Right lobe of liver (tissue), 6 donors: Measurements from ENCODE around the gene SMARCD2. TPM values are rescaled to one million over a fixed set of nuclear protein-coding genes. Genes with fewer than 3 reads are reported as not detected.

ENCODE experiments used
- ATAC-seq, 4 donors: fragments of 200-7000 bp; cut with Tn5 transposase; one replicate each; pipeline ENCODE4 v1.9.1; 2020; ENCODE audit warnings: mild to moderate bottlenecking in 4 of 4, moderate library complexity in 4 of 4
- DNase-seq, 3 donors: peaks; one replicate each; pipeline ENCODE4 v3.0.0-alpha.2; 2020
- H3K27ac ChIP-seq, 3 donors: fragments of 200-600 bp; one replicate each; pipeline ENCODE4 v1.8.0; 2022
- H3K27me3 ChIP-seq, 2 donors: fragments of 200-600 bp; one replicate each; pipeline ENCODE4 v1.8.0; 2022
- H3K36me3 ChIP-seq, 4 donors: fragments of 200-600 bp; sonication (generic) in 1 of 4; one replicate each; pipeline versions ENCODE4 v1.5.1 to v1.8.0; 2017 to 2022; ENCODE audit warnings: control low read depth in 1 of 4
- H3K4me1 ChIP-seq, 4 donors: fragments of 200-600 bp; sonication (generic) in 1 of 4; one replicate each; pipeline versions ENCODE4 v1.5.1 to v1.8.0; 2017 to 2022; ENCODE audit warnings: control low read depth in 1 of 4
- H3K4me3 ChIP-seq, 3 donors: fragments of 200-600 bp; one replicate each; pipeline ENCODE4 v1.8.0; 2022
- H3K9me3 ChIP-seq, 4 donors: fragments of 200-600 bp; sonication (generic) in 1 of 4; one replicate each; pipeline versions ENCODE4 v1.5.1 to v1.8.0; 2017 to 2022; ENCODE audit warnings: control low read depth in 1 of 4
- POLR2A ChIP-seq: fragments of 450-650 bp; IDR thresholded peaks from one replicate; pipeline ENCODE4 v1.6.1; 2017; ENCODE audit warnings: antibody characterized with exemption, mild to moderate bottlenecking
- WGBS: methylation state at CpG from one replicate; pipeline ENCODE4 v1.1.6; 2018; ENCODE audit warnings: low coverage, low lambda C conversion rate; ENCODE audit not compliant: insufficient coverage; ENCODE audit errors: missing lambda C conversion rate; 5-methylcytosine and 5-hydroxymethylcytosine counted together
- intact Hi-C, 2 donors: fragments of 100-400 bp; cut with DNase I; formaldehyde crosslinking; loops; one replicate each; pipeline versions ENCODE4 v1.11.2 to v1.14.1; 2022
- small RNA-seq, 2 experiments: library from RNA; depleted of rRNA; stranded (forward); fragments of <200 nt; gene quantifications; one replicate each; pipeline ENCODE3, GENCODE V24; 2016
- total RNA-seq, 6 experiments: library from RNA; depleted of rRNA in 2 of 6; stranded (reverse); fragments of >200 nt in 2 of 6; fragmentation: NEBNext Ultra II Directional in 3 of 6; extraction: Animal tissue kit (Norgen Biotek cat#: 25700) in 3 of 6; gene quantifications; one replicate each; pipeline versions ENCODE4 v1.1.0 to v1.2.4, GENCODE V29; 2016 to 2023
- TF ChIP-seq, protein P1 (sequence below), 4 donors: fragments of 200-600 bp in 3 of 4; fragments of 450-650 bp in 1 of 4; IDR thresholded peaks; one replicate each; pipeline versions ENCODE4 v1.5.1 to v1.8.0; 2016 to 2022; ENCODE audit warnings: antibody characterized with exemption in 4 of 4, mild to moderate bottlenecking in 2 of 4
- donor health status: DM: no; HTN: yes; CAD: no.
- donor health status: DM: no; HTN: no; CAD: no.
- donor health status: DM: no; HTN: no; CAD: no.
- donor health status: DM: no; HTN: yes; CAD: no.
- donor health status: DM: no; HTN: yes; CAD: no.

Gene SMARCD2
- total RNA-seq, 6 experiments from 2014 or later: 23.8 to 94.5 (median 59.5) TPM

DNA sequence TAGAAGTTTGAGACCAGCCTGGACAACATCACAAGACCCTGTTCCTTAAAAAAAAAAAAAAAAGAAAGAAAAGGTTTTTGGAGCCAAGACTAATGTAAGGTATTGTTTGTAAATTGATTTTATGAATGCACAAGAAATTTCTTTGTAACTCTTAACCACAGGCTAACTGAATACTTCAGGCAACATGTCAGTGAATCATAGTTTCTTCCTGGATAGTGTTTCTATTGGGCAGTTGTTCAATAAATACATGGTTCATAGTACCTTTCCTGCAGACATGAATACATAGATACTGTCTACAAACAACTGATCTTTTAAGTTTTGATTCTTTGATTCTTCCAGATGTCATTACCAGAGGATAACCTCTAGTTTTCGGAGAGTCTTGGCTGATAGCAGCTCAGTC, 56.9 kb downstream of the SMARCD2 start:
- H3K4me3 ChIP-seq: no peak overlapping the region
- DNase-seq (no peak), ATAC-seq (no peak)
- 100% methylated on average over 1 of the region's 1 CpG for WGBS
- no peaks in the 10 kb centered on the region for H3K9me3 ChIP-seq
- peaks cover 0 to 2% (median 0%) of the 10 kb centered on the region in 4 donors for H3K4me1 ChIP-seq
- no peaks in the 10 kb centered on the region for H3K27me3 ChIP-seq
- intact Hi-C loops: no loop called here
- no peak overlapping the region for H3K27ac ChIP-seq
- peaks cover 0 to 41% (median 12%) of the 10 kb centered on the region in 4 donors for H3K36me3 ChIP-seq
- TF ChIP-seq POLR2A: no peak
- TF ChIP-seq, protein P1, sequence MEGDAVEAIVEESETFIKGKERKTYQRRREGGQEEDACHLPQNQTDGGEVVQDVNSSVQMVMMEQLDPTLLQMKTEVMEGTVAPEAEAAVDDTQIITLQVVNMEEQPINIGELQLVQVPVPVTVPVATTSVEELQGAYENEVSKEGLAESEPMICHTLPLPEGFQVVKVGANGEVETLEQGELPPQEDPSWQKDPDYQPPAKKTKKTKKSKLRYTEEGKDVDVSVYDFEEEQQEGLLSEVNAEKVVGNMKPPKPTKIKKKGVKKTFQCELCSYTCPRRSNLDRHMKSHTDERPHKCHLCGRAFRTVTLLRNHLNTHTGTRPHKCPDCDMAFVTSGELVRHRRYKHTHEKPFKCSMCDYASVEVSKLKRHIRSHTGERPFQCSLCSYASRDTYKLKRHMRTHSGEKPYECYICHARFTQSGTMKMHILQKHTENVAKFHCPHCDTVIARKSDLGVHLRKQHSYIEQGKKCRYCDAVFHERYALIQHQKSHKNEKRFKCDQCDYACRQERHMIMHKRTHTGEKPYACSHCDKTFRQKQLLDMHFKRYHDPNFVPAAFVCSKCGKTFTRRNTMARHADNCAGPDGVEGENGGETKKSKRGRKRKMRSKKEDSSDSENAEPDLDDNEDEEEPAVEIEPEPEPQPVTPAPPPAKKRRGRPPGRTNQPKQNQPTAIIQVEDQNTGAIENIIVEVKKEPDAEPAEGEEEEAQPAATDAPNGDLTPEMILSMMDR (IDR thresholded peaks at IDR 0.05): no peak

DNA sequence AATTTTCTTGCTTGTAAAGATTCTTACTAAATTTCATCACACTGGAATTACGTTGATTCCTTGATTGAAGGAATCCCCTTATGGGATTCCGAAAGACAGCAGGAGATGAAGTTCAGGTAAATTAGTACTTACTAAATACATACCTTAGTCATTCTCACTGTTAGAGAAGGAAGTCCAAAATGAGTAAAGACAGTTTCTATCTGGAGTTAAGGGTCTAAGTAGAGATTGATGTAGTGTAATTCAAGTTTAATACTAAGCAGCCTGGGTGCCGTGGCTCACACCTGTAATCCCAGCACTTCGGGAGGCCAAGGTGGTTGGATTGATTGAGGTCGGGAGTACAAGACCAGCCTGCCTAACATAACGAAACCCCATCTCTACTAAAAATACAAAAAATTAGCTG, 59.0 kb downstream of the SMARCD2 start:
- Histone ChIP-seq H3K27me3 (no peaks in the 10 kb centered on the region), H3K27ac (no peak overlapping the region), H3K9me3 (no peaks in the 10 kb centered on the region), H3K4me1 (peaks cover 0 to 6% (median 0%) of the 10 kb centered on the region in 4 donors), H3K4me3 (no peak overlapping the region), H3K36me3 (peaks cover 0 to 23% (median 6%) of the 10 kb centered on the region in 4 donors)
- WGBS: 70% methylated on average over 6 of the region's 6 CpGs
- ATAC-seq (no peak), DNase-seq (no peak)
- no peak for TF ChIP-seq POLR2A
- TF ChIP-seq, protein P1 (IDR thresholded peaks at IDR 0.05): no peak
- intact Hi-C loops: no loop called here

Small RNAs within 50 kb of the gene (small RNA-seq; reads per million reads assigned to genes)
- gene AC040958.1: 0 reads per million in 2 experiments

Other genes starting within 250 kb of the SMARCD2 start
- 10 to 100 TPM; 30.6 to 46.7 (median 35.5) TPM for gene TACO1, start 241.8 kb downstream of the SMARCD2 start, total RNA-seq
- gene MAP3K3, start 220.3 kb downstream of the SMARCD2 start, total RNA-seq: 10 to 100 TPM; 10.6 to 15.8 (median 13.0) TPM
- gene LIMD2, start 142.6 kb downstream of the SMARCD2 start, total RNA-seq: 1 to 10 TPM; 2.8 to 9.4 (median 5.2) TPM
- gene STRADA, start 100.9 kb downstream of the SMARCD2 start, total RNA-seq: 10 to 100 TPM in 5 of 6 experiments, 1 to 10 TPM in 1; 8.4 to 15.1 (median 13.0) TPM
- gene CCDC47, start 69.1 kb downstream of the SMARCD2 start, total RNA-seq: 10 to 100 TPM; 45.7 to 69.9 (median 63.6) TPM
- 10 to 100 TPM; 28.5 to 45.2 (median 36.2) TPM for gene DDX42, start 68.5 kb downstream of the SMARCD2 start, total RNA-seq
- gene PSMC5, start 15.3 kb downstream of the SMARCD2 start, total RNA-seq: 10 to 100 TPM; 52.7 to 70.9 (median 66.5) TPM
- gene FTSJ3, start 15.0 kb downstream of the SMARCD2 start, total RNA-seq: 10 to 100 TPM; 12.9 to 25.9 (median 19.0) TPM
- gene CSH2, start 31.0 kb upstream of the SMARCD2 start, total RNA-seq: not detected
- gene GH2, start 39.3 kb upstream of the SMARCD2 start, total RNA-seq: not detected
- not detected for gene CSH1, start 53.9 kb upstream of the SMARCD2 start, total RNA-seq
- gene CSHL1, start 68.6 kb upstream of the SMARCD2 start, total RNA-seq: not detected
- not detected for gene GH1, start 76.2 kb upstream of the SMARCD2 start, total RNA-seq
- gene CD79B, start 89.6 kb upstream of the SMARCD2 start, total RNA-seq: 1 to 10 TPM in 2 of 6 experiments, under 1 TPM in 4; 0.62 to 2.2 (median 0.92) TPM
- gene SCN4A, start 130.2 kb upstream of the SMARCD2 start, total RNA-seq: 1 to 10 TPM in 1 of 6 experiments, under 1 TPM in 5; 0.10 to 1.4 (median 0.20) TPM
- under 1 TPM in 3 of 6 experiments, not detected in 3; 0.07 to 0.33 (median 0.12) TPM for gene PRR29, start 155.7 kb upstream of the SMARCD2 start, total RNA-seq
- gene ICAM2, start 177.9 kb upstream of the SMARCD2 start, total RNA-seq: 10 to 100 TPM in 3 of 6 experiments, 1 to 10 TPM in 3; 5.5 to 16.1 (median 8.6) TPM